Adrenal gland (tissue), 12 donors: ENCODE measurements around the gene DPM2. TPM values are rescaled to one million over a fixed set of nuclear protein-coding genes. Genes with fewer than 3 reads are reported as not detected.

Experiments used
- DNase-seq, 7 donors: peaks; one replicate each; pipeline ENCODE4 v3.0.0-alpha.2; 2019 to 2020
- H3K27ac ChIP-seq, 5 donors: fragments of 200-600 bp; sonication (generic) in 4 of 5; 1 replicate in 3 of 5; 2 replicates in 2 of 5; pipeline versions ENCODE4 v1.5.1 to v1.8.0; 2016 to 2020; ENCODE audit warnings: mild to moderate bottlenecking in 1 of 5
- H3K27me3 ChIP-seq: fragments of 200-600 bp; 2 replicates; pipeline ENCODE4 v1.8.0; 2021
- H3K36me3 ChIP-seq, 2 donors: fragments of 200-600 bp; replicated peaks in 1 of 2; 1 replicate in 1 of 2; 2 replicates in 1 of 2; pipeline versions ENCODE4 v1.5.1 to v1.8.0; 2018 to 2022
- H3K4me1 ChIP-seq, 2 donors: fragments of 200-600 bp; replicated peaks in 1 of 2; 1 replicate in 1 of 2; 2 replicates in 1 of 2; pipeline versions ENCODE4 v1.5.1 to v1.8.0; 2018 to 2021
- H3K4me3 ChIP-seq, 4 donors: fragments of 200-600 bp; sonication (generic) in 3 of 4; one replicate each; pipeline ENCODE4 v1.5.1; 2016 to 2018
- H3K9me3 ChIP-seq, 3 donors: fragments of 200-600 bp; sonication (generic) in 1 of 3; replicated peaks in 1 of 3; 1 replicate in 2 of 3; 2 replicates in 1 of 3; pipeline versions ENCODE4 v1.5.1 to v1.8.0; 2016 to 2021
- CTCF ChIP-seq, 6 experiments: fragments of 450-650 bp in 4 of 6; fragments of 200-600 bp in 2 of 6; sonication (generic) in 1 of 6; IDR thresholded peaks; 1 replicate in 5 of 6; 2 replicates in 1 of 6; pipeline versions ENCODE4 v1.5.1 to v1.8.0; 2016 to 2021; ENCODE audit warnings: antibody characterized with exemption in 6 of 6, mild to moderate bottlenecking in 2 of 6, moderate library complexity in 1 of 6
- POLR2A ChIP-seq, 2 donors: fragments of 450-650 bp; IDR thresholded peaks; one replicate each; pipeline ENCODE4 v1.6.1; 2017; ENCODE audit warnings: antibody characterized with exemption in 2 of 2, mild to moderate bottlenecking in 2 of 2, moderate library complexity in 1 of 2
- WGBS, 4 donors: extraction: QIAGEN DNeasy Blood & Tissue Kit in 2 of 4; methylation state at CpG; one replicate each; pipeline versions ENCODE4 v1.1.5 to v1.1.7; 2013 to 2017; 5-methylcytosine and 5-hydroxymethylcytosine counted together
- intact Hi-C, 2 donors: fragments of 100-400 bp; cut with DNase I; formaldehyde crosslinking; loops; one replicate each; pipeline versions ENCODE4 v1.14.1 to v1.15.0; 2022 to 2023
- polyA plus RNA-seq, 3 donors: library from polyadenylated mRNA; stranded (reverse); fragments of 200-250 nt in 2 of 3; fragments of 350-450 nt in 1 of 3; fragmentation: Illumina TruSeq in 1 of 3; extraction: RNeasy Lipid Tissue Mini Kit (QIAGEN cat#74804) in 1 of 3; gene quantifications; one replicate each; pipeline ENCODE4 v1.2.3, GENCODE V29; 2013 to 2014
- total RNA-seq, 9 donors: library from RNA; depleted of rRNA in 4 of 9; stranded (reverse); fragments of >200 nt in 4 of 9; fragments of 120-200 nt in 1 of 9; fragmentation: NEBNext Ultra II Directional in 1 of 9; extraction: Animal tissue kit (Norgen Biotek cat#: 25700) in 1 of 9; gene quantifications; one replicate each; pipeline versions ENCODE4 v1.1.0 to v1.2.4, GENCODE V29; 2013 to 2023
- donor health status: healthy with polysubstance abuse.
- donor health status: Bipolar disorder and iron deficiency.
- donor health status: DM: yes; HTN: yes; CAD: no.
- donor health status: DM: no; HTN: no; CAD: no.
- donor health status: DM: no; HTN: no; CAD: no.
- donor health status: DM: yes; HTN: yes; CAD: no.

DPM2 gene
- total and polyA plus RNA-seq, 12 donors = 18.4 to 46.8 (median 33.5) TPM

- no peak overlapping the region for H3K4me3 ChIP-seq
- no peaks in the 10 kb centered on the region for H3K27me3 ChIP-seq
- WGBS, 4 donors = 48 to 59% (median 53%) methylated on average over 7 to 17 of the region's 17 CpGs
- H3K27ac ChIP-seq = peak overlapping the region; percentile 34 to 87 (median 86)
- H3K9me3 ChIP-seq = no peaks in the 10 kb centered on the region
- intact Hi-C loops = no loop called here
- DNase-seq = peak in 5 of 7 donors; percentile 65 to 84 (median 81)
- H3K4me1 ChIP-seq = peaks cover 31 to 53% of the 10 kb centered on the region in 2 donors
- TF ChIP-seq POLR2A (IDR thresholded peaks at IDR 0.05) (peak in 1 of 2 donors; percentile 25), CTCF (IDR thresholded peaks at IDR 0.05) (no peak)
- peaks cover 0 to 20% of the 10 kb centered on the region in 2 donors for H3K36me3 ChIP-seq
Observed at GRCh38 chr9:127949827-127950512, 12.3 kb upstream of the DPM2 start.

DNA sequence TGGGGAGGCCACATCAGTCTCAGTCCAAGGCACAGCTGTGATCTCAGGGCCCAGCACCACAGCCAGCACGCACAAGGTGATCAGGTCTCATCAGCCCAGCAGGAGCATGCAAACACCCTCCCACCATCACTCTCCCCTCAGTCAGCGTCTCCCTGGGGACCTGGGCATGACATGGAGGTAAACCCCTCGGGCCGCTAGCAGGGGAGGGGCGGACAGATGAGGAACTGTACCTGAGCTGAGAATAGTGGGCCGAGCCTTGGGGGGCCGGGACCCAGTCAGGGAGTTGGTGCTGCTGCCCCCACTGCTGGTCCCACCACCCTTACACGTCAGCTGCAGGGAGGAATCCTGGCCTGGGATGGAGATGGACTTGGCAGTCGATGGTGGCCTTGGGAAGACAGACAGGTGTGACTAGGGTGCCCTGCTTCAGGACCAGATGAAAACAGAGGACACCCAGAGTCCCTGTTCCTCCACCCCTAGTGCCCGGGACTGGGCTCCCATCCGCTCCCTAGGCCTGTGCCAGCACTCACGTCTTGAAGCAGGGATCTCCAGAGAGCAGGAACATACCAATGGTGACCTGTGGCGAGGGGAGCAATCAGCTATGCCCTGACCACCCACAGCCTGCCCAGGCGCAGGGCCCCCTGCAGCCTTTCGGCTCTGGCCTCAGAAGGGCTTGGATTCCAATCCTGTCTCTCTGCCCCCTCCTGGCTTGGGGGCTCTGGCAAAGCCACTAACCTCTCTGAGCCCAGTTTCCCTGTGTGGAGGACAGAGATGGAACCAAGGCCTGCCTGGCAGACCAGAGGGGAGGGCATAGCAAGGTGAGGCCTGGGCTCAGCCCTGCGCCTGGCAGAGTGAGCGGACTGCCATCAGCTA is 10.4 kb upstream of the DPM2 start:
- no peaks in the 10 kb centered on the region for H3K27me3 ChIP-seq
- WGBS, 4 donors = 73 to 81% (median 77%) methylated on average over 7 to 17 of the region's 17 CpGs
- H3K9me3 ChIP-seq = no peaks in the 10 kb centered on the region
- H3K36me3 ChIP-seq = peaks cover 0 to 39% of the 10 kb centered on the region in 2 donors
- peaks cover 19 to 37% of the 10 kb centered on the region in 2 donors for H3K4me1 ChIP-seq
- H3K4me3 ChIP-seq = no peak overlapping the region
- no peak for DNase-seq
- intact Hi-C loops = no loop called here
- H3K27ac ChIP-seq = peak overlapping the region in 2 of 5 donors; percentile 62 to 86
- TF ChIP-seq POLR2A (IDR thresholded peaks at IDR 0.05) = no peak
- TF ChIP-seq CTCF (IDR thresholded peaks at IDR 0.05) = no peak

DNA sequence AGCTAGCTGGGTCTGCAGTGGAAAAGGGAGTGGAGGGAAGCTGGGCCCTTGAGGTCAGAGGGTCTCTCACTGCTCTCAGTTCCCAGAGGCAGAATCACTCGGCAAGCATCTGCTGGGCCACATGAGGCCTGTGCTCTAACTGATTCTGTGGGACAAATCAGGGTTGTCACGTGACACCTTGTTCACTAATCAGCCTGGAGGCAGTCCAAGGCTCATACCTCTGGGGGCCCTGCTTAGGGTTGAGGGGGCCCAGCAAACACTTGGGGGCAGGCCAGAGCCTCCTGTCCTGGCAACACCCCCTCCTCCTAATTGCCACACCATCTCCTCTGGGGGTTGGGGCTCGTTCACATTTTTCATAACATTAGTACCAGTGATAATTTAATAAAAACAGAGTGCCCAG is 9.1 kb upstream of the DPM2 start:
- H3K27ac ChIP-seq = peak overlapping the region in 2 of 5 donors; percentile 19 to 46
- TF ChIP-seq CTCF (IDR thresholded peaks at IDR 0.05) (no peak), POLR2A (IDR thresholded peaks at IDR 0.05) (no peak)

GRCh38 chr9:127945942-127946341 is 8.3 kb upstream of the DPM2 start:
- Histone ChIP-seq H3K4me3 (no peak overlapping the region), H3K27me3 (no peaks in the 10 kb centered on the region), H3K4me1 (peaks cover 15 to 32% of the 10 kb centered on the region in 2 donors), H3K9me3 (no peaks in the 10 kb centered on the region), H3K36me3 (peaks cover 0 to 54% of the 10 kb centered on the region in 2 donors), H3K27ac (peak overlapping the region in 3 of 5 donors; percentile 16 to 46 (median 19))
- 76 to 87% (median 79%) methylated on average over 7 to 9 of the region's 9 CpGs for WGBS, 4 donors
- intact Hi-C loops = loop anchor here (2.0 kb wide), 2 partner anchors 89 to 171 kb away; no protein-coding TSS in a partner anchor
- no peak for TF ChIP-seq POLR2A (IDR thresholded peaks at IDR 0.05)
- no peak for TF ChIP-seq CTCF (IDR thresholded peaks at IDR 0.05)
- no peak for DNase-seq

More for the DNA sequence above, 9.1 kb upstream of the DPM2 start:
- no peak for DNase-seq
- Histone ChIP-seq H3K9me3 (no peaks in the 10 kb centered on the region), H3K4me3 (no peak overlapping the region), H3K27me3 (no peaks in the 10 kb centered on the region), H3K36me3 (peaks cover 0 to 53% of the 10 kb centered on the region in 2 donors), H3K4me1 (peaks cover 19 to 37% of the 10 kb centered on the region in 2 donors)
- 54 to 68% (median 62%) methylated on average over 3 of the region's 3 CpGs for WGBS, 4 donors
- intact Hi-C loops = no loop called here
